Umbilical cord (tissue), 2 donors: Measurements from ENCODE around the gene CMC1. TPM values are rescaled to one million over a fixed set of nuclear protein-coding genes. Genes with fewer than 3 reads are reported as not detected.
"Not testable (repeated sequence)": the region's sequence is repeated elsewhere in the genome, so short reads cannot be mapped to it uniquely, and the experiment has no call there.

Experiments used
- DNase-seq: peaks from one replicate; pipeline ENCODE4 v3.0.0-alpha.2; 2015; ENCODE audit warnings: low spot score
- total RNA-seq: library from RNA; depleted of rRNA; stranded (reverse); fragments of >200 nt; gene quantifications from one replicate; pipeline ENCODE4 v1.2.3, GENCODE V29; 2014; ENCODE audit warnings: low replicate concordance; ENCODE audit not compliant: insufficient read depth

Gene CMC1
- 15.2 TPM for total RNA-seq

- DNase-seq = peak; percentile 99
Measured at GRCh38 chr3:28241221-28242160, at the start of gene CMC1. Gene CMC1, plus strand, starts transcription at chr3:28241619. Its CDS starts 175 bp downstream, at chr3:28241794.

GRCh38 chr3:28198161-28198560 lies 43.3 kb upstream of the CMC1 start:
- DNase-seq = no peak

GRCh38 chr3:28198974-28199373 lies 42.4 kb upstream of the CMC1 start:
- DNase-seq = no peak

- DNase-seq = not testable (repeated sequence)
Measured at GRCh38 chr3:28199643-28200042, 41.8 kb upstream of the CMC1 start.

GRCh38 chr3:28200366-28200848 lies 41.0 kb upstream of the CMC1 start:
- not testable (repeated sequence) for DNase-seq

GRCh38 chr3:28206479-28206878 lies 34.9 kb upstream of the CMC1 start:
- no peak for DNase-seq

- no peak for DNase-seq
Measured at GRCh38 chr3:28207000-28207733, 34.3 kb upstream of the CMC1 start.

GRCh38 chr3:28210968-28211713 lies 30.3 kb upstream of the CMC1 start:
- no peak for DNase-seq

GRCh38 chr3:28212681-28213080 lies 28.7 kb upstream of the CMC1 start:
- no peak for DNase-seq

GRCh38 chr3:28215407-28215806 lies 26.0 kb upstream of the CMC1 start:
- no peak for DNase-seq

GRCh38 chr3:28218071-28218916 lies 23.1 kb upstream of the CMC1 start:
- no peak for DNase-seq

- DNase-seq = no peak
Measured at GRCh38 chr3:28218917-28219198, 22.6 kb upstream of the CMC1 start.

- DNase-seq = no peak
Measured at GRCh38 chr3:28224430-28224829, 17.0 kb upstream of the CMC1 start.

GRCh38 chr3:28226020-28226419 lies 15.4 kb upstream of the CMC1 start:
- no peak for DNase-seq

GRCh38 chr3:28228623-28229022 lies 12.8 kb upstream of the CMC1 start:
- no peak for DNase-seq

GRCh38 chr3:28232659-28233058 lies 8.8 kb upstream of the CMC1 start:
- DNase-seq = no peak

- DNase-seq = no peak
Measured at GRCh38 chr3:28234454-28234853, 7.0 kb upstream of the CMC1 start.

GRCh38 chr3:28239108-28239507 lies 2.3 kb upstream of the CMC1 start:
- DNase-seq = no peak

- no peak for DNase-seq
Measured at GRCh38 chr3:28240441-28240840, 978 bp upstream of the CMC1 start.

- DNase-seq = no peak
Measured at GRCh38 chr3:28242519-28242918, 1.1 kb downstream of the CMC1 start.
